ENCODE measurements around the gene CHST8.

Gene CHST8

DNA sequence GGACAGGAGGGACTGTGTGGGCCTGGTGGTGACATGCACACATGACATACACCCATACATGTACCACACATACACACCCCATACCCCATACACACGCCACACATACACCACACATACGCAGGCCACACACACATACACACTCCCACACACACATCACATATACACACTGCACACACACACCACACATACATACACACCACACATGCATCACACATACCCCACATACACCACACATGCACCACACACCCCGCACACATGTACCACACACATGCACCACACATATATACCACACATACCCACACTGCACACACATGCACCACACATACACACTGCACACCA, 98.4 kb downstream of the CHST8 start:
- no peak for DNase-seq

DNA sequence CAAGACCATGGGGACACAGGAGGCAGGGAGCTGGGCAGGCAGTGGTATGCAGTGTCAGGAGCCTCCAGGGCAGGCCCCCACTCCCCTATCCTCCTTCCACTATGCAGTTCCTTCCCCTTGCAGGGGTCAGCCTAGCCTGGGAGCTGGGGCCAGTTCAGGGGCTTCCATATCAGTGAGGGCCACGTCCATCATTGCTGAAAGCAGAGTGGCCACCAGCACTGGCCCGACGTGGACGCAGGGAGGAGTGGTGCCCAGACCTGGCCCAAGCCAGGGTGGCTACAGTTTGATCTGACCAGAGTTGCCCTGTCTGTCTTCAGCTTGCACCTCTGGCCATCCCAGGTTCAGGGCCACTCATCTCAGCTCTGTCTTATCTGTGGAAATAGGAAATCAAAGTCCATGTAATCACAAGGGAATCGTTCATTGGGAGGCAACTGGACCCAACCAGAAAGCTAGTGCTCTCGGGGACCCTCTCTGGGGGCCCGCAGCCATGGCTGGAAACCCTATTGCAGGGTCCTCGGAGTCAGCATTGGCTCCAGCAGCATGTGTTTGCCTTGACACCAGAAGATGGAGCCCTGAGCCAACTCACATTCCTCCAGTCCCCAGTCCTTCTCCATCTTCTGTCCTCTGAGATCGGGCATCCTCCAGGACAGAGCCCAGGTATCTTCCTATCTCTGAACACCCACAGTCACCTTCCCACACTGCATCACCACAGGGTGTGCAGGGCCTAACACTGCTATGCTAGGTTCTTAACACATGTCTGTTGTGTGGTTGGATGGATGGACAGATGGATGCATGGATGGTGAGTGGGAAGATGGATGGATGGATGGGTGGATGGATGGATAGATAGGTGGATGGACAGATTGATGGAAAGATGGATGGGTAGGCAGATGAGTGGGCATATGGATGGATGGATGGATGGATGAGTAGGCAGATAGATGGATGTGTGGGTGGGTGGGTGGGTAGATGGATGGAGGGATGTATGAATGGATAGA, 99.2 kb downstream of the CHST8 start:
- no peak for DNase-seq

DNA sequence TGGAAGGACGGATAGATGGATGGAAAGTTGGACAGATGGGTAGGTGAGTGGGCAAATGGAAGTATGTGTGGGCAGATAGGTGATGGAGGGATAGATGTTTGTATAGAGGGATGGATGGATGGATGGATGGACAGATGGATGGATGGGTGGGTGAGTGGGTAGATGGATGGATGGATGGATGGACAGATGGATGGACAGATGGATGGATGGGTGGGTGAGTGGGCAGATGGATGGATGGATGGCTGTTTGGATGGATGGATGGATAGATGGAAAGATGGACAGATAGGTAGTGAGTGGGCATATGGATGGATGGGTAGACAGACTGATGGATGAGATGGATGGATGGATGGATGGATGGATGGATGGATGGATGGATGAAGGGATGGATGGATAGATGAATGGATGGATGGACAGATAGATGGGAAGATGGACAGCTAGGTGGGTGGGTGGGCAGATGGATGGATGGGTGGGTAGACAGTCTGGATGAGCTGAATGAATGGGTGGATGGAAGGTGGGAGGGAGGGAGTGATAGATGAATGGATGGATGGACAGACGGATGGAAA, 100.1 kb downstream of the CHST8 start:
- DNase-seq, result no peak

DNA sequence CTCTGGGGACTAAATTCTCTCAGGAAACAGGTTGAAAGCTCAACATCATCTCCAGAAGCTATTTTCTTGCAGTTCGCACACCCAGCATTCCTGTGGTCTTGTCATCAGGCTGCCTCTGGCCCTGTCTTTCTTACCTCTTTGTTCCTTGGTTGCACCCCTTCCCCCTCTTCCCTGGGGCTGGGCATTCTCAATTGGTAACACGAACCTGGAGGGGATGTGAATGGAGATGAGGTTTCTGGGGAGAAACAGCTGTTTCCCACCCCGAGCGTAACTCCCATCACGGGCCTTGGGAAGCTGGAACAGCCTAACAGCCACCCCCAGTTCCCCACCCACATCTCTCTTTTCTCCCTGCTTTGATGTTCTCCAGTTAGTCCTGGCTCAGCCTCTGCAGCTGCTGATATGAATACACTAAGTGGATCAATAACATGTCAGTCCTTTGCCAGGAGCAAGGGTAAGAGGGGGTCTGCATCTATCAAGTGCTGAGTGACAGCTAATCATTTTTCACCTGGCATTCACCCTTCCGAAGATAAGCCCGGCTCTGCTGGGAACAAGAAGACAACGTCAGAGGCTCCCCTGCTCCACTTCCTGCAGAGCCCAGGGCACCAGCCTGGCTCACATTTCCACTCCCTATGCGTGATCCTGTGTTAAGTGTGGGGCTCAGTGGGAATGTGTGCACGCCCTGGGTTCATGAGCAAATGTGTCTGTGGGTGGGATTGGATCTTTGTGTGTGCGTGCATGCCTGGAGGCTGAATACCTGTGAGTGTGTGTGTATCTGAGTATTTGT, 100.9 kb downstream of the CHST8 start:
- no peak for DNase-seq

DNA sequence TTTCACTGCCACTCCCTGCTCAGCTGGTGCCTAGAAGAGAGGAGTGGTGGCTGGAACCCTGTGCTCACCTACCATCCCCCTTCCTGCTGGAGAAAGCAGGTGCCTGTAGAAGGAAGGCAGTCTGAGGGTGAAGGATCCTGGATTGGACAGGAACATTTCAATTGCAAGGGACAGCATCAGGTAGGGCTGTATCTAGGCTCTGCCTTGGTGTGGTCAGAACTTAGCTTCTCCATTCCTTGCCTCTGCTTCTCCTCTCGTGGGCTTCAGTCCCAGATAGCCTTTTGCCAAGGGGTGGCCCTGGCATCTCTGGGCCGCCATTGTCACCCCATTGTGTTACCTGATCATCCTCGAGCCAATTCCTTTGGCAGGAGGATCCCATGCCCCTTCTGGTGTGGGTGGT, 101.8 kb downstream of the CHST8 start:
- DNase-seq, result no peak

DNA sequence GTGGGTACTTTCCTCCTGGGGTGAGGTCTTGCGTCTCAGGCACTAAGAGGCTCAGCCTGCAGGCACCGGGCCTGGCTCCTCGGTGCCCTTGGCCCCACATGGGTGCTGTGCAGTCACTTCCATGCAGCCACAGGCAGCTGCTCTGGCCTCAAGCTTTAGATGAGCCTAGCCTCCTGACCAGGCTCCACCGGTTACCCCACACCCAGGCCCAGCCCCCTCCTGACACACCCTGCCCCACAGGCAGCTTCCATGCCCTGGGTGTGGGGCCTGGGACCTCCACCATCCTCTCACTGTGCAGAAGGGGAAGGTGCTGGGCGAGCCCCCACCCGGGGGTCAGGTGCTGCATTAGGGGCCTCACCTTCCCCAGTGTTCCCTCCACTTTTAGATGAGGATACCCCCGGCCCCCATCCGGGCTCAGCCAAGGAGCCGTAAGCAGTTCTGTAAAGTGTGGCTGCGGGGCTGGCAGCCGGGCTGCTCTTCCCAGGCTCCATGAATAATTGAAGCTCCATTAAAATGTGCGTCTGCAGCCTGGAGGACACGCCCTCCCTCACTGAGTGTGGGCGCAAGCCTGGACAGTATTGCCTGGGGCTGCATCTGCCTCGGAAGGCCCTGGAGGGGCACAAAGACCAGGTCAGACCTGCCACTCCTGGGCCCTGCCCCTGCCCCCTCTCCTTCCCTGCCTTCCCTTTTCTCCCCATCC, 102.4 kb downstream of the CHST8 start:
- no peak for DNase-seq

DNA sequence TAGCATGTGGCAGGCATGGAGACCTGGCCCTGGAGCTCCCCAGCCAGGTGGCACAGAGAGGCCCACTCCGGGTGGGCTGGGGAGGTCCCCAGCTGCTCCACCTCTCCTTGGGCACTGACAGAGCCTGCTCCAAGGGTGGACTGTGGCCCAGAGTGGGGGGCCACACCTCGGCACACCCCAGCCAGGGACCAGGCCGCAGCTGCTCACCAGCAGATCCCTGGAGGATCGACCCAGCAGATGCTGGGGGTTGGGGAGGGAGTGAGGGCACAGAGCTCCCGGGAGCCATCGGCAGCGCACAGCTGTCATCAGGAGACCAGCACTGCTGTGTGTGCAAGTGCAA, 102.9 kb downstream of the CHST8 start:
- no peak for DNase-seq

DNA sequence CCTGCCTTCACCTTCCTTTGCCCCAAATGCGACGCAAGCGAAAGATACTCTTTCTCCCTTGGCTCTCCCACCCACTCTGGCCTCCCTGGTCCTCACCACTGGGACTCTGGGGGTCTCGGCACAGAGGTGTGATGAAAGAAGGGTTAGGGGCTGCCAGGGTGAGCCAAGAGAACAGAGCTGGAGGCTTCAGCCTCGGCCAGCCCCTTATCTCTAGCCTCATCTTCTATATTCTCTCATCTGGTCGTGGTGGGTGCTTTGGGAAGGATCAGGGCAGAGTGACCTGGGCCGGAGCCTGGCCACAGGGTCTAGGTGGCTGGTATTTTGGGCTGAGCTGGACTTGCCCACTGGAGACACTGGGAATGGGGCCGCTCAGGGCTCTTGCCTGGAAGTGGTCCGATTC, 103.8 kb downstream of the CHST8 start:
- no peak for DNase-seq

DNA sequence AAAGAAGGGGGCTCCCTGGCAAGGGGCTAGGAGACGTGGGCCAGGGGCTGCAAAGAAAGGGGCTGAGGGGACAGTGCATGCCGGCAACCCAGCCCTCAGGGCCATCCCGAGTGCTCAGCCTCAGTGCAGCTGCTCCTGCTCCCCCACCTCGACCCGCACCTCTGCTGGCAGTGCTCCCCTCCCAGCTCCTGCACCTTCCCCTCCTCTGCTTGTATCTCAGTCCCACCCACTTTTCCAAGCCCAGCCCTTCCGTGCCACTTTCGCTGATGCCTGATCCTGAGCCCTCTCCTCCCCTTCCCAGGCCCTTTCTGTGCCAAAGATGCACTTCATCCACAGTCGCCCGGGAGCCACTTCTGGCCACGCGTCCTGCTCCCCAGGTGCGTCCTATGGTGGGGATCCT, 105.0 kb downstream of the CHST8 start:
- DNase-seq, result no peak

DNA sequence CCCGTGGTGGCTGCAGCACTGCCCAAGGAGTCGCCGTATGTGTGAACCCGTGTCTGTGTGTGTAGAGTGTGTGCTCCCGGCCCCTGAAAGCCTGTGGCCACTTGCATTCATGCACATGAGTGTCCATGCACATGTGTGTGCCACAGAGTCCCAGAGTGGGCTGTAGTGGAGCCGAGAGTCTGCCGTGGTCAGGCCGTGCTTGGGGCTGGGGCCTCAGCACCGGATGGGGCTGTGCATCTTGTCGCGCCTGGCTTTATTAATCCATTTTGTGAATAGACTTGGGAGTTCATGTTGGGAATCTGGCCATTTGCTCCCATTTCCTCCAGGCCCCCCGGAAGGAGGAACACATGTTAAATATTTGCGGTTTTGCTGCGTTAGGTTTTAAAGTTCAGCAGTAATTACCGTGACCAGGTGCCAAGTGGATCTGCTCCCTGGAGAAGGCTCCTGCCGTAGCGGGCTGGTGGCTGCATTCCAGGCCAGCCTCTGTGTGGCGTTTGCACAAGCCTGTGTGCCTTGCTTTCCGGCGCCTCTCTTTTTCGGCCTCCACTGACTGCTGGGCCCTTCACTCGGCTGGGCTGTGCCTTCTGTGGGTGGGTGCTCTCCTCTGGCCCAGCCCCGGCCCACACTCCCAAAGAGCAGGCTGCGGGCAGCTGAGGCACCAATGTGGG, 105.7 kb downstream of the CHST8 start:
- DNase-seq, result no peak

DNA sequence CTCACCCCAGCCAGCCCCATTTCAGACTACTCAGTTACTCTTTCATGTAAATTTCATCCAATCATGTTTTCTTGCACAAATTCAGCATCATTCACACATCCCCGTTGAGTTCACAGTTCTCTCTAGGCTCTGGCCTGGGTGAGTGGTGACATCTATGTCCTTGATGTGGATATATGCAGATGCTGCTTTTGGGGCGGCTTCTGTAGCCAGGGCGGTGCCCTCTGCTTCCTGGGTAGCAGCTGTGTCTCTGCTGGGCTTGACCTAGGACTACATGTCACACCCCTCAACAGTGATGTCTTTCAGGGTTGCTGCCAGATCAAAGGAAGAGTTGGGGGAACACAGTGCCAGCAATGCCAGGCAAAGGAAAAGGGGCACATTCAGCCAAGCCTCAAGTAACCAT, 106.4 kb downstream of the CHST8 start:
- no peak for DNase-seq

DNA sequence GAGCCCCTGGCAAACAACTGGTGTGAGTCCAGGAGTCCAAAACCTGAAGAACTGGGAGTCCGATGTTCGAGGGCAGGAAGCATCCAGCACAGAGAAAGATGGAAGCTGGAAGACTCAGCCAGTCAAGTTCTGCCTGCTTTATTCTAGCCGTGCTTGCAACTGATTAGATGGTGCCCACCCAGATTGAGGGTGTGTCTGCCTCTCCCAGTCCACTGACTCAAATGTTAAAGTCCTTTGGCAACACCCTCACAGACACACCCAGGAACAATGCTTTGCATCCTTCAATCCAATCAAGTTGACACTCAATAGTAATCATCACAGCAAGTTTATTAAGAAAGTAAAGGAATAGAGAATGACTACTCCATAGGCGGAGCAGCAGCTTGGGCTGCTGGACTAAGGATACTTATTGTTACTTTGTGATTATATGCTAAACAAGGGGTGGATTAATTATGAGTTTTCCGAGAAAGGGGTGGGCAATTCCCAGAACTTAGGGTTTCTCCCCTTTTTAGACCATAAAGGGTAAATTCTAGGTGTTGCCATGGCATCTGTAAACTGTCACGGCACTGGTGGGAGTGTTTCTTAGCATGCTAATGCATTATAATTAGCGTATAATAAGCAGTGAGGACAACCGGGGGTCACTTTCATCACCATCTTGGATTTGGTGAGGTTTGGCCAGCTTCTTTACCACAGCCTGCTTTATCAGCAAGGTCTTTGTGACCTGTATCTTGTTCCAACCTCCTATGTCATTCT, 109.3 kb downstream of the CHST8 start:
- DNase-seq, result no peak

DNA sequence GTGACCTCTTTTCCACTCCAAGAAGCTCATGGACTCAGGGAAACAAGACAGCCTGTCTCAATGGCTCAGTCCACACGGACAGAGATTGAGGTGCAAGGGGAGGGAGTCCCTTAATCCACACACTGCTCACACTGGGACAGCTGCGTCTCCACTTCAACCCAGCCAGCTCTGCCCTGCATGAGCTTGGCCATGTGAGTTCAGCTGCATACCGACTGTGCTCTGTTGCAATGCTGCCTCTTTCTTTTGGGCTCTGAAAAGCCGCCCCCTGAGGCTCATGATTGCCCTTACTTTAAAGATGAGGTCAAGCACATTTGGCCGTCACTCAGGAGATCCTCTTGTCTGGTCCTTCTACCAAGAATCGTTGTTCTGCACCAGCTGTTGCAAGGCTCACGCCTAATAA, 110.1 kb downstream of the CHST8 start:
- no peak for DNase-seq

DNA sequence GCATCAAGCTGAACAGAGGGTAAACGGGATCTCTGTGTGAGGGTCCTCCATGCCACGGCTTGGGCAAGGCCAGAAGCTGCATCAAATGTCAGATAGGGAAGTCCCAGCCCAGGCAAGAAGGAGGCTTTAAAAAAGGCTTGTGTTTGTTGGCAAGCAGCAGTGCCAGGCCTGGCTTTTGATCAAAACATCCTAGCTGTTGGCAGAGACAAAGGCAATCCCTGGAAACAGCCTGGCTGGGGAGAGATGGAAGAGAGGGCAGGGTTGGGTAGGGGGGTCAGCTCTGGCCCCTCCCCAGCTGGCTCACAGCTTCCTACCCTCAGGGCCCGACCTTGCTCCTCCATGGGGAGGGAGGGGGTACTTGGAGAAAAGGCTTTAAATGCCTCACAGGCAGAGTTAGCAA, 113.2 kb downstream of the CHST8 start:
- no peak for DNase-seq

DNA sequence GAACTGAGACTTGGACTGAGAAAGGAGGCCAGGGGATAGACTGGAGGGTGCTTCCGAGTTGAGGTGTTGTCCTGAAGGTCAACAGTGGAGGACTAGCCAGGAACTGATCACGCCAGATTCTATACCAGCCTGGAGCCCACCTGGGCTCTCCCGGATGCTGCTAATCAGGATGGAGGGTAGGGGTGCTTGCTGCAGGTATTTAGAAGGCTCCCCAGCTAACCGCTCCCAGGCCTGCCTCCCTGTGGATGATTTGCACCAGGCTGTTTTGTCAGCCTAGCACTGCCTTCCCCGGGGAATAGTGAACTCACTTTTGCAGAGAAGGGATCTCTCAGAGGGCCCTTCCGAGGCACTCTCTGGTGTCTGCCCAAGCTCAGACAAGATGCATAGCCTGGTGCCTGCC, 114.4 kb downstream of the CHST8 start:
- no peak for DNase-seq

DNA sequence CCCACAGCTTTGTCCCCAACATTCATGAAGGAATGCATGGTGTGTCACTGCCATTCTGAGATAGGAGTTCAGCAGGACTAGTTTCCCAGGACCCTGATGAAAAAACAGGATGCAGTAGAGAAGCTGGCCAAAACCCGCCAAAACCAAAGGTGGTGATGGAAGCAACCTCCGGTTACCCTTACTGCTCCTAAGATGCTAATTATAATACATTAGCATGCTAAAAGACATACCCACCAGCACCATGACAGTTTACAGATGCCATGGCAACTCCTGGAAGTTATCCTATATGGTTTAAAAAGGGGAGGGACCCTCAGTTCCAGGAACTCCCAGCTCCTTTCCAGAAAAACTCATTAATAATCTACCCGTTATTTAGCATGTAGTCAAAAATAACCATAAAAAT, 115.0 kb downstream of the CHST8 start:
- DNase-seq, result no peak

DNA sequence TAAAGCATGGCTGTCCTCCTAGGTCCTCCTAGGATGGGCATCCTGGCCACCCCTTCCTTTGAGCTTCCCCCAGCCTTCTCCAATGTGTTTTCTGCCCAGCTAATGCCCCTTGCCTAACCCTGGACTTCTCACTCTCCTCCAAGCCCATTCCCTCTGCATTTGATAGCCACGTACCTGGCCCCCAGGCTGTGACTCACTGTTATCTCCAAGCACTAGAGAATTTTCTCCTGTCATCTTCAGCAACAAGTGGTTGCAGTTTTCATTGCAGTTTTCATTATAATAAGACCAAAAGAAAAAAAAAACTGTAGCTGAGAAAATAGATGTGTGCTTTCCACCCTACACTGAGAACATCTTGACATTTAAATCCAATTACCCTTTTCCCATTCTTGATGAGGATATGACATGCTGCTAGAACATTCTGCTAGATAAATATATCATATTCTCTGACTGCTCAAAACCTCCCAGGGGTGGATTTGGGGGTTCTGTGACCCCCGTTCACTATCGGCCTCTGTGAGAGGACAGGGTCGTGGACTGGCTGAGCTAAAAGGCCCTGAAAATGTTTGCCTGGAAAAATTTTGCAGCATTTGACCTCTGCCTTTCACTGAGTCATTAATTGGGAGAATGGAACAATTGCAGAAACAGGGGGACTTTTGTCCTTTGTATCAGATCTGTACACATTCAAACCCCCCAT, 116.1 kb downstream of the CHST8 start:
- no peak for DNase-seq

DNA sequence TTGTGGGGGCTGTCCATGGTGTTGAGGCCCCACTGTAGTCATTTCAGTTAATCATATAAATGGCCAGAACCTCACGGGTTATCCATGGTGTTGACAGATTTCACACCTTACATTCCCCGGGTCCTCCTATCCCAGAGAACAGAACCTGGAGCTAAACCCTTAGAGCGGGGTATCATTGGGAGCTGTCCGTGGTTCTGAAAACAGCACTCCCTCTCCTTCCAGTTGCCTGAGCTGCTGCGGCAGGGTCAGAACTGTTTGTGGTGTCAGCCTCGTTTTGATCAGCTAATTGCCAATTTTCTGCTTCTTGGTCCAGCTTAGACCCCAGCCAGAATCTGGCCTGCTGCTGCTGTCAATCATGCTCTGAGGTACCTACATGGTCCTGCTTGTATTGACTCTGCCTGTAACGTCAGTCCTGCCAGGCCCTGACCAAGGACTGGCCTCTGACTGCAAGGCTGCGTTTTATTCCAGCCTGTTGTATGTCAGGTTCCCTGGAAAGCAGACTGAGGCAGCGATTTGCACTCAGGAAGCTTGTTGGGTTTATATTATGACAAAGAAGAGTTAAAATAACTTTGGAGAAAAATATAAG, 119.2 kb downstream of the CHST8 start:
- DNase-seq, result no peak

DNA sequence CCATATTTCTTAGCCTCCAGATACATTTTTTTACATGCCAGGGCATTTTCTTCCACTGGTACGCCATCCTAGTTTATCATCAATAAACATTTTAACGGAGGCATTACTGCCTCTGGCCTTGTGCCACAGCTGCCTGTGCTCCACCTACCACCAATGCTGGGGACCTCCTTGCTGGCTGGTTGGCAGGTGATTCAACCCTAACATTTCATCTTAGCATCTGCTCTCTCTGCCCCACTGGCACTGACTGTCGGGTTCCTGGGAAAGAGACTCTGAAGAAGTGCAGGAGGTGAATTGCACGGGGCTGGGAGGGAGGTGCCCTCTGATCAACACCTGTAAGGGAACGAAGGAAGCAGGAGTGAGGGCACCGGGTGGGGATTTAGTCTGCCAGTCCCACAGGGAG, 123.5 kb downstream of the CHST8 start:
- DNase-seq, result no peak

DNA sequence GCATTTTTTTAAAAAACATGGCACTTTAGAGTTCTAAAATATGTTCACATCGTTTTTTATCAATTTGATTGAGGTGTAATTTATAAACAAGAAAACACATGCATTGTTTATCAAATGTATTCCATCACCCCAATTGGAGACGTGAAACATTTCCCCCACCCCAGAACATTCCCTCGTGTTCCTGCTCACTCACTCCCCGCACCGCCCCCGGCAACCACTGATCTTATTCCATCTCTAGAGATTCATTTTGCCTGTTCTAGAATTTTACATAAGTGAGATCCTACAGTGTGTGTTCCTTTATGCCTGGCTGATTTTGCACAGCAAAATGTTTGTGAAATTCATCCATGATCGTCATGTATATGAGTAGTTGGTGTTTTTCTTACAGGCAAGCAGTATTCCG, 124.4 kb downstream of the CHST8 start:
- no peak for DNase-seq

DNA sequence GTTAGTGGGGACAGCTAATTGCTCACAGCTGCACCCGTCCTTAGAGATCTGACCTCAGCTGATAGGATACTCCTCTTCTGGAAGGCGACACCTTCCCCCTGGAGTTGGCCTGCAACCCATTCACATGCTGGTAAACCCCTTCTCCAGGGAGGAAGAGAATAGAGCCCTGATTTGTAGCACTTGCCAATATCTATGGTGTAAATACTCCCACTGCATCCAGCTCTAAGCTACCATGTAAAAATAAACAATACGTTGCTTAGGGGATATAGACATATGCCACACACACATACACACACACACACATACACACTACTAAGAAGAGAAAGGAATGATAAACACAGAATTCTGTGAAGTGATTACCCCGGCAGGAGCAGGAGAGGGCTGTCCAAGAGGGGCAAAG, 125.5 kb downstream of the CHST8 start:
- DNase-seq, result no peak

Data from cortex of kidney (tissue), 1 donor.